ENCODE results near the gene SLC9A1.

GRCh38 chr1:27108588-27108987, 46.3 kb downstream of the SLC9A1 start:
- TF ChIP-seq EZH2 (IDR thresholded peaks at IDR 0.05; ENCODE audit: borderline replicate concordance, insufficient read depth, low read depth, low read length, poor library complexity, severe bottlenecking), result no peak
- TF ChIP-seq CTCF (IDR thresholded peaks at IDR 0.05), result no peak
